GM12891 (cell line): Measurements from ENCODE around the gene TRIM9.

Source experiments
- POLR2A ChIP-seq: IDR thresholded peaks from 2 replicates; pipeline ENCODE4 v1.6.1; 2011; ENCODE audit warnings: low read depth, low read length, control low read depth
- POLR2AphosphoS5 ChIP-seq: IDR thresholded peaks from 2 replicates; pipeline ENCODE4 v1.6.1; 2011; ENCODE audit warnings: low read depth, low read length, control low read depth

DNA sequence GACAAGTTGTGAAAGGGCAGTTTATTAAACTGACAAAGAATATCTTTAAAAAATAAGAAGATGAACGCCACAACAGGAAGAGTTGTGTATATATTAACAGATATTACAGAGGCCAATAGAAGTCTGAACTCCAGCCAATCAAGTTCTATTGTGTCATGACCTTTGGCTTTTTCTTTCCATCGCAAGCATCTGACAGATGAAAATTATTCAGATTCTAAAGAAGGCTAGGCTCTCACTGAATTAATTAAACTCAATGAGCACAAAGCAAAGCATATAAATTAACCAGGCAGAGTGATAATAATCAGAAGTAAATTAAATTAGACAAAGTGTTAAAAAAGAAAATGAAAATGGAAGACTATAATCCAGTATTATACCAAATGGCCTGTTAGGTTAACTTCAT is 88.6 kb downstream of the TRIM9 start:
- TF ChIP-seq POLR2A (no peak), POLR2AphosphoS5 (no peak)
